GM12872 (cell line): ENCODE data around the gene FREM1.

Experiments used
- TF ChIP-seq, protein P1 (sequence below): IDR thresholded peaks from 3 replicates; pipeline ENCODE4 v1.5.1; 2011; ENCODE audit warnings: low read depth, mild to moderate bottlenecking, low read length, moderate library complexity; ENCODE audit not compliant: insufficient read depth

Gene FREM1

GRCh38 chr9:14705079-14705478 is 205.1 kb downstream of the FREM1 start:
- TF ChIP-seq, protein P1, sequence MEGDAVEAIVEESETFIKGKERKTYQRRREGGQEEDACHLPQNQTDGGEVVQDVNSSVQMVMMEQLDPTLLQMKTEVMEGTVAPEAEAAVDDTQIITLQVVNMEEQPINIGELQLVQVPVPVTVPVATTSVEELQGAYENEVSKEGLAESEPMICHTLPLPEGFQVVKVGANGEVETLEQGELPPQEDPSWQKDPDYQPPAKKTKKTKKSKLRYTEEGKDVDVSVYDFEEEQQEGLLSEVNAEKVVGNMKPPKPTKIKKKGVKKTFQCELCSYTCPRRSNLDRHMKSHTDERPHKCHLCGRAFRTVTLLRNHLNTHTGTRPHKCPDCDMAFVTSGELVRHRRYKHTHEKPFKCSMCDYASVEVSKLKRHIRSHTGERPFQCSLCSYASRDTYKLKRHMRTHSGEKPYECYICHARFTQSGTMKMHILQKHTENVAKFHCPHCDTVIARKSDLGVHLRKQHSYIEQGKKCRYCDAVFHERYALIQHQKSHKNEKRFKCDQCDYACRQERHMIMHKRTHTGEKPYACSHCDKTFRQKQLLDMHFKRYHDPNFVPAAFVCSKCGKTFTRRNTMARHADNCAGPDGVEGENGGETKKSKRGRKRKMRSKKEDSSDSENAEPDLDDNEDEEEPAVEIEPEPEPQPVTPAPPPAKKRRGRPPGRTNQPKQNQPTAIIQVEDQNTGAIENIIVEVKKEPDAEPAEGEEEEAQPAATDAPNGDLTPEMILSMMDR = no peak

GRCh38 chr9:14704281-14704680 is 205.9 kb downstream of the FREM1 start:
- TF ChIP-seq, protein P1 = no peak

DNA sequence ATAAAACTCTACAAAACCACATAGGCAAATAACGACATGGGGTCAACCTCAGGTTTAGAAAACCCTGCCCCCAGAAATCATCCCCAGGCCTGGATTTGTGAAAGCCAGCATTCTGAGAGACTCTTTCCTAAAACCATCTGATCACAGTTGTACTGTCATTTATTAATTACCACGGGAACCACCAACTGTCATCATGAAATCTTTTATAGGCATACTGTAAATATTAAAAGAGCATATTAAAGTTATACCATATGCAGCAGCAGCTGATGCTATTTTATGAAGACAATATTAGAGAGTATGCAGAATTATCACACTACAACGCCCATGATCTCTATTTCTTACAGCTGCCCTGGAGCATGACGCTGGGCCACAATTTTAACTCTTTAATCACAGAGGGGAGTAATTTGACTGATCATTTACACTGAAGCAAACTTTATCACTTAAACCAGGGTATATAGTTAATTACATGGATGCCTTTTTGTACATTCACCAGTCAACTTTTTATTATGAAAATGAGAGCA is 208.0 kb downstream of the FREM1 start:
- TF ChIP-seq, protein P1 = no peak

GRCh38 chr9:14693251-14693861 is 216.9 kb downstream of the FREM1 start, which contains the start of gene ZDHHC21:
Gene ZDHHC21, minus strand, starts transcription at chr9:14693432. Its CDS starts 19,092 bp downstream, at chr9:14674340.
- TF ChIP-seq, protein P1 = no peak

DNA sequence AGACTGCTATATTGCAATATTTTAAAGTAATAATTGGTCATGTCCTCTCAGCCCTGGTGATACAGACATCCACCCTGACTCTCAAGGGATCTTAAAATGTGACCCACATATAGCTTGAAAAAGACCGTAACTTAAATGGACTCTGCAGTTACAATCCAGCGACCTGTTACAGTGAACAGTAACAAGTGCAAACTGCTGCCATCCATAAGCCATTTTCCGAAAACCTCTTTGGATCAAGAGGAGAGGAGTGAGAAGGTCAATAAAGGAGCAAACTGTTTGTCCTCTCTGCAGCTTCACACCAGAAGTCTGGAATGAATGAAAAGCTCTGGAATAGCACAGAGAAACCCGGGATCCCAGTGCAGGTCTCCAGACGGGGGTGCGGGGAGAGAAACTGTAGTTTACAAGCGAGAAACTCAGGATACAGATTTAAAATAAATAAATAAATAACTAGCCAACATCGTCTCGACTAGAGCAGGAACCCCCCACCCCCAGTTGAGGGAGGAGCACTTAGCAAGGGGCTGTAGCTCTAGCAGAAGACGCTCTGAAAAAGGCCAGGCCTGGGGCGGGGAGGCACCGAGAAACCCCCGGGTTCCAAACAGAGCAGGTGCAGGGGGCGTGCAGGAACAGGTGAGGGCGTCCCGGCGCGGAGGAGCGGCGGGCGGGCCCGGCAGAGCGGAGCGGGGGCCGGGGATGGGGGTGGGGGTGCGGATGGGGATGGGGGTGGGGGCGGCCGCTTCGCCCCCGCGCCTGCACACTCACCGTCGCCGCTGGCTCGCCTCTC is 217.6 kb downstream of the FREM1 start:
- TF ChIP-seq, protein P1 = no peak

GRCh38 chr9:14690948-14691730 is 219.1 kb downstream of the FREM1 start:
- TF ChIP-seq, protein P1 = no peak

- TF ChIP-seq, protein P1 = no peak
Observed at GRCh38 chr9:14687042-14687719, 223.0 kb downstream of the FREM1 start.
